Measurements from ENCODE around the gene SLC46A2. TPM values are rescaled to one million over a fixed set of nuclear protein-coding genes. Genes with fewer than 3 reads are reported as not detected.

SLC46A2 gene
- total and polyA plus RNA-seq, 4 donors = 0.01 to 0.17 (median 0.07) TPM; not detected in 1

- WGBS = 96% methylated on average over 5 of the region's 5 CpGs
- no peak overlapping the region for H3K9ac ChIP-seq (ENCODE audit: low read depth in 1 of 2, low read length in 2 of 2)
- no peaks in the 10 kb centered on the region for H3K9me3 ChIP-seq (ENCODE audit: control insufficient read depth in 4 of 4, low read length in 3 of 4)
- DNase-seq (ENCODE audit: low spot score) = no peak
- no peak overlapping the region for H3K27ac ChIP-seq (ENCODE audit: low read depth in 1 of 2, low read length in 2 of 2)
- TF ChIP-seq YY1 (IDR thresholded peaks at IDR 0.05) (no peak), TAF1 (conservative IDR thresholded peaks at IDR 0.05) (no peak)
- peaks cover 0 to 21% (median 9%) of the 10 kb centered on the region in 4 donors for H3K36me3 ChIP-seq (ENCODE audit: control insufficient read depth in 4 of 4, insufficient read depth in 3 of 4, low read depth in 1 of 4, low read length in 3 of 4)
- no peaks in the 10 kb centered on the region for H3K27me3 ChIP-seq (ENCODE audit: control insufficient read depth in 4 of 4, insufficient read depth in 4 of 4, low read length in 3 of 4)
- H3K4me1 ChIP-seq (ENCODE audit: control insufficient read depth in 4 of 4, insufficient read depth in 4 of 4, low read length in 3 of 4) = no peaks in the 10 kb centered on the region
- no peak overlapping the region for H3K4me3 ChIP-seq (ENCODE audit: low read depth in 1 of 3, low read length in 3 of 3)
These were observed 20.8 kb downstream of the SLC46A2 start for GRCh38 chr9:112869917-112870316.

GRCh38 chr9:112869041-112869529 is 21.6 kb downstream of the SLC46A2 start:
- H3K27ac ChIP-seq (ENCODE audit: low read depth in 1 of 2, low read length in 2 of 2) = no peak overlapping the region
- H3K36me3 ChIP-seq (ENCODE audit: control insufficient read depth in 4 of 4, insufficient read depth in 3 of 4, low read depth in 1 of 4, low read length in 3 of 4) = peaks cover 0 to 26% (median 9%) of the 10 kb centered on the region in 4 donors
- no peak overlapping the region for H3K9ac ChIP-seq (ENCODE audit: low read depth in 1 of 2, low read length in 2 of 2)
- WGBS = 77% methylated on average over 8 of the region's 8 CpGs
- TF ChIP-seq, protein P1, sequence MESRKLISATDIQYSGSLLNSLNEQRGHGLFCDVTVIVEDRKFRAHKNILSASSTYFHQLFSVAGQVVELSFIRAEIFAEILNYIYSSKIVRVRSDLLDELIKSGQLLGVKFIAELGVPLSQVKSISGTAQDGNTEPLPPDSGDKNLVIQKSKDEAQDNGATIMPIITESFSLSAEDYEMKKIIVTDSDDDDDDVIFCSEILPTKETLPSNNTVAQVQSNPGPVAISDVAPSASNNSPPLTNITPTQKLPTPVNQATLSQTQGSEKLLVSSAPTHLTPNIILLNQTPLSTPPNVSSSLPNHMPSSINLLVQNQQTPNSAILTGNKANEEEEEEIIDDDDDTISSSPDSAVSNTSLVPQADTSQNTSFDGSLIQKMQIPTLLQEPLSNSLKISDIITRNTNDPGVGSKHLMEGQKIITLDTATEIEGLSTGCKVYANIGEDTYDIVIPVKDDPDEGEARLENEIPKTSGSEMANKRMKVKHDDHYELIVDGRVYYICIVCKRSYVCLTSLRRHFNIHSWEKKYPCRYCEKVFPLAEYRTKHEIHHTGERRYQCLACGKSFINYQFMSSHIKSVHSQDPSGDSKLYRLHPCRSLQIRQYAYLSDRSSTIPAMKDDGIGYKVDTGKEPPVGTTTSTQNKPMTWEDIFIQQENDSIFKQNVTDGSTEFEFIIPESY (IDR thresholded peaks at IDR 0.05) = no peak
- TF ChIP-seq HNF4A (conservative IDR thresholded peaks at IDR 0.05) = no peak
- no peak for TF ChIP-seq HNF4G (IDR thresholded peaks at IDR 0.05)
- TF ChIP-seq TAF1 (conservative IDR thresholded peaks at IDR 0.05) = no peak
- no peak for TF ChIP-seq SP1 (IDR thresholded peaks at IDR 0.05)
- no peak for TF ChIP-seq FOXA2 (IDR thresholded peaks at IDR 0.05)
- TF ChIP-seq JUND (IDR thresholded peaks at IDR 0.05) = no peak
- no peak for TF ChIP-seq NR2F2 (IDR thresholded peaks at IDR 0.05)
- no peak for TF ChIP-seq GABPA (IDR thresholded peaks at IDR 0.05 in 1 of 2, conservative IDR thresholded peaks at IDR 0.05 in 1 of 2)
- TF ChIP-seq FOXA1 (IDR thresholded peaks at IDR 0.05) = no peak
- TF ChIP-seq EGR1 (IDR thresholded peaks at IDR 0.05; ENCODE audit: low read depth in 2 of 2) = no peak
- TF ChIP-seq MAX (IDR thresholded peaks at IDR 0.05) = no peak
- TF ChIP-seq REST (IDR thresholded peaks at IDR 0.05) = no peak
- no peak for TF ChIP-seq YY1 (IDR thresholded peaks at IDR 0.05)
- no peak for TF ChIP-seq ATF3 (IDR thresholded peaks at IDR 0.05)
- H3K4me3 ChIP-seq (ENCODE audit: low read depth in 1 of 3, low read length in 3 of 3) = no peak overlapping the region
- no peaks in the 10 kb centered on the region for H3K9me3 ChIP-seq (ENCODE audit: control insufficient read depth in 4 of 4, low read length in 3 of 4)
- no peak for DNase-seq (ENCODE audit: low spot score)
- H3K27me3 ChIP-seq (ENCODE audit: control insufficient read depth in 4 of 4, insufficient read depth in 4 of 4, low read length in 3 of 4) = no peaks in the 10 kb centered on the region
- H3K4me1 ChIP-seq (ENCODE audit: control insufficient read depth in 4 of 4, insufficient read depth in 4 of 4, low read length in 3 of 4) = no peaks in the 10 kb centered on the region
